Peyer's patch (tissue), 4 donors: Measurements from ENCODE around the gene DLGAP1. TPM values are rescaled to one million over a fixed set of nuclear protein-coding genes. Genes with fewer than 3 reads are reported as not detected.
A peak's percentile ranks its signal among the peaks of the same experiment; 100 is the strongest.
"Not testable (repeated sequence)": the region's sequence is repeated elsewhere in the genome, so short reads cannot be mapped to it uniquely, and the experiment has no call there.

ENCODE experiments used
- DNase-seq, 3 donors: peaks; one replicate each; pipeline ENCODE4 v3.0.0-alpha.2; 2017 to 2019
- H3K27ac ChIP-seq, 4 donors: fragments of 200-600 bp; sonication (generic); one replicate each; pipeline ENCODE4 v1.5.1; 2016 to 2019
- H3K27me3 ChIP-seq, 2 donors: fragments of 200-600 bp; sonication (generic); one replicate each; pipeline ENCODE4 v1.5.1; 2019
- H3K36me3 ChIP-seq, 3 donors: fragments of 200-600 bp; sonication (generic); one replicate each; pipeline ENCODE4 v1.5.1; 2016 to 2019
- H3K4me1 ChIP-seq, 4 donors: fragments of 200-600 bp; sonication (generic); one replicate each; pipeline ENCODE4 v1.5.1; 2016 to 2019
- H3K4me3 ChIP-seq, 4 donors: fragments of 200-600 bp; sonication (generic); 1 replicate in 3 of 4; 2 replicates in 1 of 4; pipeline ENCODE4 v1.5.1; 2016 to 2019; ENCODE audit warnings: mild to moderate bottlenecking in 1 of 4
- H3K9me3 ChIP-seq, 4 donors: fragments of 200-600 bp; sonication (generic); one replicate each; pipeline ENCODE4 v1.5.1; 2016 to 2019; ENCODE audit warnings: mild to moderate bottlenecking in 1 of 4
- POLR2A ChIP-seq, 2 donors: fragments of 450-650 bp; IDR thresholded peaks; one replicate each; pipeline ENCODE4 v1.5.1; 2017; ENCODE audit warnings: antibody characterized with exemption in 2 of 2, mild to moderate bottlenecking in 2 of 2, moderate library complexity in 2 of 2
- total RNA-seq, 4 donors: library from RNA; depleted of rRNA; stranded (reverse); fragments of >200 nt; gene quantifications; one replicate each; pipeline ENCODE4 v1.1.0, GENCODE V29; 2016
- TF ChIP-seq, protein P1 (sequence below), 6 experiments: fragments of 450-650 bp in 4 of 6; fragments of 200-600 bp in 2 of 6; sonication (generic) in 1 of 6; IDR thresholded peaks; one replicate each; pipeline ENCODE4 v1.5.1; 2017 to 2019; ENCODE audit warnings: antibody characterized with exemption in 6 of 6, mild to moderate bottlenecking in 3 of 6, moderate library complexity in 1 of 6

The DLGAP1 gene
- total RNA-seq, 4 donors from 2014 or later: 0.53 to 4.1 (median 2.1) TPM

DNA sequence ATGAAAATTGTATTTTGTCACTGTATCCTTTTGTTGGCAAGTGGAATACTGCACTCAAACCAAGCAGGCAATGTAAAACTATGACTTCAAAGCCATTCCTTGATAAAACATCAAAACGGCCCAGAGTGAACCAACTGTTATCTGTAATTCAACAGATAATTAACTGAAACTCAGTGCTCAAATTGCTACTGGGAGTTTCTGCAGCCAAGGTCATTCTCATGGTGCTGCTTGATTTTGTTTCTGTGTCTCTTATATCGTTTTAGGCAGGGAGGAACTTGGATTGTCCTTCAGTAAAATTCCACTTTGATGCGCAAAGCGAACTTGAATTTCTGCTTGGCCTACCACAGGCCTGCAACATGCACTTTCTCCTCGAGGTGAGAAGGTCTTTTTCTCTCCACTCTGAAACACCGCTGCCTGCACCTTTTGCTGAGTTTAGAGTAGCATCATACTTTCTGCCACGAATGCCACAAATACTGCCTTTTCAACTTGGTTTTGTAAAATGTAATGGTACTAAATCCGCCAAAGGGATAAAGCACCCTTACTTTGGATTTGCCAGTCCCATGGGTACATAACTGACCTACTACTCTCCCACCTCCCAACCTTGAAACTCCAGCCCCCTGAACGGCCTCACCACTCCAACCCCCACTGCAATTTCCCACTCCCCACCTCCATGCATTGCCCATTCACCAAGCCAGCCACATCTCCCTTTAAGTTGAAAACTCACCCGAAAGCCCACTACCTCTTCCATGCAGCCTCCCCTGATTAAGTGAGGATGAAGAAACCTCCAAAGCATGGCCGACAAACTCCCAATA is 800.5 kb downstream of the DLGAP1 start:
- DNase-seq: no peak
- TF ChIP-seq, protein P1, sequence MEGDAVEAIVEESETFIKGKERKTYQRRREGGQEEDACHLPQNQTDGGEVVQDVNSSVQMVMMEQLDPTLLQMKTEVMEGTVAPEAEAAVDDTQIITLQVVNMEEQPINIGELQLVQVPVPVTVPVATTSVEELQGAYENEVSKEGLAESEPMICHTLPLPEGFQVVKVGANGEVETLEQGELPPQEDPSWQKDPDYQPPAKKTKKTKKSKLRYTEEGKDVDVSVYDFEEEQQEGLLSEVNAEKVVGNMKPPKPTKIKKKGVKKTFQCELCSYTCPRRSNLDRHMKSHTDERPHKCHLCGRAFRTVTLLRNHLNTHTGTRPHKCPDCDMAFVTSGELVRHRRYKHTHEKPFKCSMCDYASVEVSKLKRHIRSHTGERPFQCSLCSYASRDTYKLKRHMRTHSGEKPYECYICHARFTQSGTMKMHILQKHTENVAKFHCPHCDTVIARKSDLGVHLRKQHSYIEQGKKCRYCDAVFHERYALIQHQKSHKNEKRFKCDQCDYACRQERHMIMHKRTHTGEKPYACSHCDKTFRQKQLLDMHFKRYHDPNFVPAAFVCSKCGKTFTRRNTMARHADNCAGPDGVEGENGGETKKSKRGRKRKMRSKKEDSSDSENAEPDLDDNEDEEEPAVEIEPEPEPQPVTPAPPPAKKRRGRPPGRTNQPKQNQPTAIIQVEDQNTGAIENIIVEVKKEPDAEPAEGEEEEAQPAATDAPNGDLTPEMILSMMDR (IDR thresholded peaks at IDR 0.05): no peak
- no peak for TF ChIP-seq POLR2A (IDR thresholded peaks at IDR 0.05)

DNA sequence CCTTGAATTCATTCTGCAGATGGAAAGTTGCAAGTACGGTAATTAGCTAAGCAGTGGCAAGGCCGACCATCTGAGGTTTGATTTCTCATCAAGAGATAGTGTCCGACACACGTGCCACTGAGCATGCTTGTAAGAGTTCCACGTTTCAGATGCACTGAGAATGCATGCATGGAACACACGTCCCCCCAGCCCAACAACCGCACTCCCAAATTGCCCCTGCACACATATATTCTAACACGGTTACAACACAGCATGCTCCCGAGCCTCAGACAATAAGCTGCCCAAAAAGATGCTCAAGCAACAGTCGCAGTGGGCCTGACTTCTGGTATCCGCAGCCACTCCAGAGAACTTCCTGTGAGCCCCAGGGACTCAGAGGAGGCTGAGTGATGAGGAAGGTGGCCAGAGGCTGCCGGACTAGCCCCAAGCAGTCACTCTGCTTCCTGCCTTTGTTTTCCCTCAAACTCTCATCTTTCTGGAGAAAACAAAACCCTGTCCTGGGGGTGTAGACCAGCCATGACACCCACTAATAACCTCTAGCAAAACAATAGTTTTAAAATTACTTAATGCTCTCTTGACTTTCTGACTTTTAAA is 801.2 kb downstream of the DLGAP1 start:
- no peak overlapping the region for H3K4me3 ChIP-seq
- no peaks in the 10 kb centered on the region for H3K9me3 ChIP-seq
- H3K27ac ChIP-seq: peak overlapping the region in 1 of 4 donors; percentile 16
- H3K4me1 ChIP-seq: peaks cover 0 to 13% (median 1%) of the 10 kb centered on the region in 4 donors
- no peaks in the 10 kb centered on the region for H3K36me3 ChIP-seq
- TF ChIP-seq POLR2A (IDR thresholded peaks at IDR 0.05): no peak
- TF ChIP-seq, protein P1 (IDR thresholded peaks at IDR 0.05): no peak
- no peaks in the 10 kb centered on the region for H3K27me3 ChIP-seq
- no peak for DNase-seq

More for the DNA sequence above, 800.5 kb downstream of the DLGAP1 start:
- Histone ChIP-seq H3K9me3 (no peaks in the 10 kb centered on the region), H3K27ac (peak overlapping the region in 1 of 4 donors; percentile 16), H3K4me1 (peaks cover 0 to 13% (median 1%) of the 10 kb centered on the region in 4 donors), H3K4me3 (no peak overlapping the region), H3K36me3 (no peaks in the 10 kb centered on the region), H3K27me3 (no peaks in the 10 kb centered on the region)

DNA sequence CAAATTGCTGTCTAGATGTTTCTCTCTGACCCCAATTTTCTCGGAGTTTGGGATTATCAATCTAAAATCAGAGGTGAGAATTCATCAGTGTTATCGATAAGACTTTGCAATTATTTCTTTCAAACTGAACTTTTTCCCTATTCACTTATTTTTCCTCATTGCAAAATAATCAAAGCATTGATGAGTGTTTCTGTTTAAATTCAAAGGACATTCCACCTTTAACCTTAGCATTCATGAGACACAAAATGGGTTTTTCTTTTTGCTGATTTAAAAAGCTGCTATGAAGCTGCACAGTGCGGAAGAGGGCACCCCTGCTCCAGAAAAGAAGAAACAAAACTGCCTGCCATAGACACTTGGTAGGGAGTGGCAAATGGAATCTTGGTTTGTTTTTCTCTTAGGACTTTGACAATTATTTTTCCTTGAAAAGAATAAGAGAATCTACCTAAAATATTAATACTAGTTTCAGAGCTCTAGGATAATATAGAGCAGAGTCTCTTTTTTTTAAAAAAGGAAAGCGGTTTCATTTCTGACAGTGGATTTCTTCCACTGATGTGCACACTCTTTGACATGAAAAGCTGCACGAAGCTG is 801.8 kb downstream of the DLGAP1 start:
- Histone ChIP-seq H3K9me3 (no peaks in the 10 kb centered on the region), H3K4me3 (no peak overlapping the region), H3K4me1 (peaks cover 0 to 13% (median 1%) of the 10 kb centered on the region in 4 donors), H3K36me3 (no peaks in the 10 kb centered on the region), H3K27me3 (no peaks in the 10 kb centered on the region), H3K27ac (peak overlapping the region in 1 of 4 donors; percentile 22)
- TF ChIP-seq, protein P1 (IDR thresholded peaks at IDR 0.05): no peak
- TF ChIP-seq POLR2A (IDR thresholded peaks at IDR 0.05): no peak
- no peak for DNase-seq

DNA sequence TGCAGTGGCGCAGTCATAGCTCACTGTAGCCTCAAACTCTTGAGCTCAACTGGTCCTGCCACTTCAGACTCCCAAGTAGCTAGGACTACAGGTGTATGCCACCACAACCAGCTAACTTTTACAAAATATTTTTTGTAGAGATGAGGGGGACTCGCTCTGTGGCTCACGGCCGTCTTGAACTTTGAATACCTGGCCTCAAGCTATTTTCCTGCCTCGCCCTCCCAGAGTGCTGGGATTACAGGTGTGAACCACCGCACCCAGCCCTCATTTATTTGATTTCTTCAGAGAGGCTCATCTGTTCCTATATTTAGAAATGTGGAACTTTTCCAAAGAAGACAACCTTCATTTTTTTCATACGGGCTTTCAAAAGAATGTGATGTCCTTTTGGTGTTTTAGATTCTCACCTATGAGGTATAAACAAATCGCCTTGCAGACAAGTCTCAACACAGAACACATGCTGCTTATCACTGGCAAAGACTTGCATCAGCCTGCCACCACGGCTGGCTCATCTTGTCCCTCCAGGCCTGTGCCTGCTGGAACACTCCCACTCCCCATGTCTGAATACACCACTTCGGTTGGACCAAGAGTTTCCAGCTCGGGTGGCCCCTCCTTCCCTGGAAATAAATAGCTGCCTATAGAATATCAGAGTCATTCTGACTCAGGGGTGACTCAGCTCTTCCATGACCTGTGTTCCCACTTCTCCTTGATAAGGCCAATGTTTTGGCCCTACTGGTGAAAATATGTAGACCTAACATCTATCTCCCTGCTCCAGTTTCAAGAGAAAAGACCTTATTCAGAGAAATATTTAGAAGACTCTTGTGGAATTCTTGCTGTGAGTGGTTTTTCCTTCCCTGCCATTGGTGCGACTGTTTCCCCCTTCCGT is 802.5 kb downstream of the DLGAP1 start:
- TF ChIP-seq POLR2A (IDR thresholded peaks at IDR 0.05): no peak
- TF ChIP-seq, protein P1 (IDR thresholded peaks at IDR 0.05): peak in 3 of 6 experiments; percentile 27 to 56 (median 43)
- no peaks in the 10 kb centered on the region for H3K36me3 ChIP-seq
- H3K4me3 ChIP-seq: no peak overlapping the region
- peak in 2 of 3 donors; percentile 53 to 84 for DNase-seq
- no peaks in the 10 kb centered on the region for H3K27me3 ChIP-seq
- peaks cover 0 to 13% (median 1%) of the 10 kb centered on the region in 4 donors for H3K4me1 ChIP-seq
- H3K9me3 ChIP-seq: no peaks in the 10 kb centered on the region
- peak overlapping the region in 1 of 4 donors; percentile 22 for H3K27ac ChIP-seq

DNA sequence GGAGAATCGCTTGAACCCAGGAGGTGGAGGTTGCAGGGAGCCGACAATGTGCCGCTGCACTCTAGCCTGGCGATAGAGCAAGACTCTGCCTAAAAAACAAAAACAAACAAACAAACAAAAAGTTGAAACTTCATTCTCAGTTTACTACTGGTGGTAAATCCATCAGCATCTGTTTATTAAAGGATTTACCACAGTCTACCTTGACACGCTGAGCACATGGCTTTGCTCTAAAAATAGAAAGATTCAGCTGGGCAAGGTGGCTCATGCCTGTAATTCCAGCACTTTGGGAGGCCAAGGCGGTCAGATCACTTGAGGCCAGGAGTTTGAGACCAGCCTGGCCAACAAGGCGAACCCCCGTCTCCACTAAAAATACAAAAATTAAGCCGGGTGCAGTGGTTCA is 803.8 kb downstream of the DLGAP1 start:
- H3K27me3 ChIP-seq: no peaks in the 10 kb centered on the region
- no peaks in the 10 kb centered on the region for H3K36me3 ChIP-seq
- no peak overlapping the region for H3K4me3 ChIP-seq
- no peak for TF ChIP-seq POLR2A (IDR thresholded peaks at IDR 0.05)
- TF ChIP-seq, protein P1 (IDR thresholded peaks at IDR 0.05): no peak
- H3K4me1 ChIP-seq: peaks cover 0 to 13% (median 1%) of the 10 kb centered on the region in 4 donors
- H3K9me3 ChIP-seq: no peaks in the 10 kb centered on the region
- DNase-seq: no peak
- H3K27ac ChIP-seq: no peak overlapping the region

DNA sequence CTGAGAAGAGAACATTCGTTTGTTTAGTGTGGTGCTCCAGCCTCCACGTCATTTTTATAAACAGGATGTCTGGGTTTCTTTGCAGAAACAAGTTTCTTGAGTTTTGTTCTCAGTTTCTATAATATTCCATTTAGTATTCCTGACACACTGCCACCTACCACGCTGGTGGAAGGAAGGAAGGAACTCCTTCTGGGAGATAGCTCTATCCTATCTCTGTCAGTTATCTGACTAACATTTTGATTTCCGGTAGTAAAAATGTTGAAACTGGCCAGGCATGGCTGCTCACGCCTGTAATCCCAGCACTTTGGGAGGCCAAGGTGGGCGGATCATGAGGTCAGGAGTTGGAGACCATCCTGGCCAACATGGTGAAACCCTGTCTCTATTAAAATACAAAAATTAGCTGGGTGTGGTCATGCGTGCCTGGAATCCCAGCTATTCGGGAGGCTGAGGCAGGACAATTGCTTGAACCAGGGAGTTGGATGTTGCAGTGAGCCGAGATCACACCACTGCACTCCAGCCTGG is 804.5 kb downstream of the DLGAP1 start:
- H3K9me3 ChIP-seq, H3K36me3 ChIP-seq, H3K4me3 ChIP-seq, DNase-seq, H3K27me3 ChIP-seq: not testable (repeated sequence)
- Histone ChIP-seq H3K4me1 (peaks cover 0 to 13% (median 1%) of the 10 kb centered on the region in 4 donors), H3K27ac (peak overlapping the region in 1 of 4 donors; percentile 15)
